Measurements from ENCODE around the gene SRGAP2C. TPM values are rescaled to one million over a fixed set of nuclear protein-coding genes. Genes with fewer than 3 reads are reported as not detected.
"Not testable (repeated sequence)": the region's sequence is repeated elsewhere in the genome, so short reads cannot be mapped to it uniquely, and the experiment has no call there.

Gene SRGAP2C
- total RNA-seq, 2 experiments from 2014 or later: 16.4 to 18.5 TPM

GRCh38 chr1:121396335-121397081, 211.7 kb downstream of the SRGAP2C start:
- Mint-ChIP-seq H3K36me3 (ENCODE audit: low read depth) (peaks cover 15% of the 10 kb centered on the region), H3K4me3 (peak overlapping the region; percentile 79), H3K9me3 (peaks cover 15% of the 10 kb centered on the region), H3K4me1 (ENCODE audit: low read depth) (peaks cover 18% of the 10 kb centered on the region), H3K27me3 (ENCODE audit: low read depth) (peaks cover 21% of the 10 kb centered on the region)
- intact Hi-C loops (cut with micrococcal nuclease); CTCF ChIA-PET; H3K27ac Mint-ChIP-seq: not testable (repeated sequence)
- DNase-seq: peak; percentile 25

GRCh38 chr1:121397101-121397500, 212.3 kb downstream of the SRGAP2C start:
- CTCF ChIA-PET; DNase-seq; H3K27ac Mint-ChIP-seq; intact Hi-C loops (cut with micrococcal nuclease): not testable (repeated sequence)
- peaks cover 15% of the 10 kb centered on the region for H3K36me3 Mint-ChIP-seq (ENCODE audit: low read depth)
- peaks cover 19% of the 10 kb centered on the region for H3K4me1 Mint-ChIP-seq (ENCODE audit: low read depth)
- peak overlapping the region; percentile 79 for H3K4me3 Mint-ChIP-seq
- H3K27me3 Mint-ChIP-seq (ENCODE audit: low read depth): peaks cover 21% of the 10 kb centered on the region
- H3K9me3 Mint-ChIP-seq: peaks cover 15% of the 10 kb centered on the region

GRCh38 chr1:121399193-121399592, 214.4 kb downstream of the SRGAP2C start:
- H3K36me3 Mint-ChIP-seq (ENCODE audit: low read depth): peaks cover 15% of the 10 kb centered on the region
- H3K27ac Mint-ChIP-seq; intact Hi-C loops (cut with micrococcal nuclease); H3K4me3 Mint-ChIP-seq; CTCF ChIA-PET; DNase-seq: not testable (repeated sequence)
- peaks cover 19% of the 10 kb centered on the region for H3K4me1 Mint-ChIP-seq (ENCODE audit: low read depth)
- peaks cover 17% of the 10 kb centered on the region for H3K9me3 Mint-ChIP-seq
- H3K27me3 Mint-ChIP-seq (ENCODE audit: low read depth): peaks cover 21% of the 10 kb centered on the region

GRCh38 chr1:121400108-121400507, 215.3 kb downstream of the SRGAP2C start:
- peaks cover 21% of the 10 kb centered on the region for H3K27me3 Mint-ChIP-seq (ENCODE audit: low read depth)
- CTCF ChIA-PET, DNase-seq, H3K4me3 Mint-ChIP-seq: not testable (repeated sequence)
- H3K36me3 Mint-ChIP-seq (ENCODE audit: low read depth): peaks cover 15% of the 10 kb centered on the region
- peaks cover 19% of the 10 kb centered on the region for H3K4me1 Mint-ChIP-seq (ENCODE audit: low read depth)
- H3K27ac Mint-ChIP-seq: peak overlapping the region; percentile 33
- peaks cover 17% of the 10 kb centered on the region for H3K9me3 Mint-ChIP-seq
- intact Hi-C loops (cut with micrococcal nuclease): loop anchor here (10.0 kb wide), 1 partner anchor 55 kb away; no protein-coding TSS in a partner anchor

- Mint-ChIP-seq H3K27me3 (ENCODE audit: low read depth) (peaks cover 19% of the 10 kb centered on the region), H3K36me3 (ENCODE audit: low read depth) (peaks cover 15% of the 10 kb centered on the region), H3K4me3 (peak overlapping the region; percentile 43), H3K9me3 (peaks cover 17% of the 10 kb centered on the region), H3K4me1 (ENCODE audit: low read depth) (peaks cover 16% of the 10 kb centered on the region), H3K27ac (peak overlapping the region; percentile 33)
- DNase-seq, CTCF ChIA-PET: not testable (repeated sequence)
- intact Hi-C loops (cut with micrococcal nuclease): loop anchor here (10.0 kb wide), 1 partner anchor 54 kb away; no protein-coding TSS in a partner anchor
Measured at GRCh38 chr1:121400541-121401310, 216.0 kb downstream of the SRGAP2C start.

- H3K27ac Mint-ChIP-seq, DNase-seq, CTCF ChIA-PET: not testable (repeated sequence)
- Mint-ChIP-seq H3K36me3 (ENCODE audit: low read depth) (peaks cover 15% of the 10 kb centered on the region), H3K9me3 (peaks cover 19% of the 10 kb centered on the region), H3K4me1 (ENCODE audit: low read depth) (peaks cover 16% of the 10 kb centered on the region), H3K27me3 (ENCODE audit: low read depth) (peaks cover 18% of the 10 kb centered on the region), H3K4me3 (peak overlapping the region; percentile 43)
- intact Hi-C loops (cut with micrococcal nuclease): loop anchor here (10.0 kb wide), 1 partner anchor 53 kb away; no protein-coding TSS in a partner anchor
Measured at GRCh38 chr1:121401375-121401955, 216.7 kb downstream of the SRGAP2C start.

- peaks cover 15% of the 10 kb centered on the region for H3K27me3 Mint-ChIP-seq (ENCODE audit: low read depth)
- intact Hi-C loops (cut with micrococcal nuclease): loop anchor here (10.0 kb wide), 1 partner anchor 52 kb away; no protein-coding TSS in a partner anchor
- DNase-seq, H3K4me3 Mint-ChIP-seq, CTCF ChIA-PET, H3K27ac Mint-ChIP-seq: not testable (repeated sequence)
- peaks cover 19% of the 10 kb centered on the region for H3K9me3 Mint-ChIP-seq
- peaks cover 15% of the 10 kb centered on the region for H3K36me3 Mint-ChIP-seq (ENCODE audit: low read depth)
- peaks cover 16% of the 10 kb centered on the region for H3K4me1 Mint-ChIP-seq (ENCODE audit: low read depth)
Measured at GRCh38 chr1:121403254-121403653, 218.5 kb downstream of the SRGAP2C start.

- Mint-ChIP-seq H3K27me3 (ENCODE audit: low read depth) (no peaks in the 10 kb centered on the region), H3K9me3 (peaks cover 1% of the 10 kb centered on the region), H3K4me3 (no peak overlapping the region), H3K36me3 (ENCODE audit: low read depth) (no peaks in the 10 kb centered on the region), H3K4me1 (ENCODE audit: low read depth) (no peaks in the 10 kb centered on the region), H3K27ac (no peak overlapping the region)
- no peak for DNase-seq
- intact Hi-C loops (cut with micrococcal nuclease): loop anchor here (10.0 kb wide), 1 partner anchor 46 kb away; no protein-coding TSS in a partner anchor
- CTCF ChIA-PET: no interaction called here
Measured at GRCh38 chr1:121408354-121408753, 223.6 kb downstream of the SRGAP2C start.

GRCh38 chr1:121413821-121414220, 229.0 kb downstream of the SRGAP2C start:
- intact Hi-C loops (cut with micrococcal nuclease): no loop called here
- no peak for DNase-seq
- Mint-ChIP-seq H3K36me3 (ENCODE audit: low read depth) (no peaks in the 10 kb centered on the region), H3K27ac (no peak overlapping the region), H3K4me1 (ENCODE audit: low read depth) (peaks cover 4% of the 10 kb centered on the region), H3K4me3 (no peak overlapping the region), H3K9me3 (no peaks in the 10 kb centered on the region), H3K27me3 (ENCODE audit: low read depth) (peaks cover 4% of the 10 kb centered on the region)
- CTCF ChIA-PET: no interaction called here

- DNase-seq: no peak
- intact Hi-C loops (cut with micrococcal nuclease): no loop called here
- Mint-ChIP-seq H3K4me3 (no peak overlapping the region), H3K9me3 (no peaks in the 10 kb centered on the region), H3K27ac (no peak overlapping the region), H3K36me3 (ENCODE audit: low read depth) (no peaks in the 10 kb centered on the region), H3K4me1 (ENCODE audit: low read depth) (peaks cover 4% of the 10 kb centered on the region), H3K27me3 (ENCODE audit: low read depth) (peaks cover 4% of the 10 kb centered on the region)
- CTCF ChIA-PET: no interaction called here
Measured at GRCh38 chr1:121414905-121415304, 230.1 kb downstream of the SRGAP2C start.

- Mint-ChIP-seq H3K4me1 (ENCODE audit: low read depth) (peaks cover 4% of the 10 kb centered on the region), H3K9me3 (no peaks in the 10 kb centered on the region), H3K27ac (no peak overlapping the region), H3K27me3 (ENCODE audit: low read depth) (peaks cover 4% of the 10 kb centered on the region), H3K4me3 (no peak overlapping the region), H3K36me3 (ENCODE audit: low read depth) (no peaks in the 10 kb centered on the region)
- intact Hi-C loops (cut with micrococcal nuclease): no loop called here
- CTCF ChIA-PET: no interaction called here
- no peak for DNase-seq
Measured at GRCh38 chr1:121417325-121417923, 232.6 kb downstream of the SRGAP2C start.
